Omental fat pad (tissue), 4 donors: Measurements from ENCODE around the gene ABCA9. TPM values are rescaled to one million over a fixed set of nuclear protein-coding genes. Genes with fewer than 3 reads are reported as not detected.

Experiments used
- ATAC-seq: fragments of 150-250 bp; one replicate; pipeline ENCODE4 v1.9.1; 2016; ENCODE audit warnings: mild to moderate bottlenecking, moderate library complexity; ENCODE audit not compliant: low FRiP score
- DNase-seq: peaks from one replicate; pipeline ENCODE4 v3.0.0-alpha.2; 2019; ENCODE audit warnings: low spot score
- total RNA-seq, 4 donors: library from RNA; depleted of rRNA; stranded (reverse); fragments of >200 nt; gene quantifications; one replicate each; pipeline ENCODE4 v1.1.0, GENCODE V29; 2016
- TF ChIP-seq, protein P1 (sequence below), 3 donors: fragments of 450-650 bp; IDR thresholded peaks; one replicate each; pipeline ENCODE4 v1.5.1; 2016 to 2017; ENCODE audit warnings: antibody characterized with exemption in 3 of 3, mild to moderate bottlenecking in 3 of 3, moderate library complexity in 2 of 3

ABCA9 gene
- total RNA-seq, 4 donors from 2014 or later = 19.2 to 216 (median 85.8) TPM

DNA sequence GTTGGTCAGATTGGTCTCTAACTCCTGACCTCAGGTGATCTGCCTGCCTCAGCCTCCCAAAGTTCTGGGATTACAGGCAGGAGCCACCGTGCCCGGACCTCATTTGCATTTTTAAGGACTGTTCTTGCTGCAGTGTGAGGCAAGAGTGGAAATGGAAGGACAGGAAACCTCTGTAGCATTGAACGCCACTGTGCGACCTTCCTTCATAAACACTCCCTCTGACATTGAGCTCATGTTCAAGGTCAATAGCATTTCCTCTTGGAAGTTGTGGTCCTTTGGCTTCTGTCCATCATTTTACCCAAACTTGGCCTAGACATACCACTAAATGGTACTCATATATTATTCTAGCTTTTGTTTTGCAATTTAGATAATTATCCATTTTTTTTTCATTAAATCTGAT is 72.8 kb downstream of the ABCA9 start:
- ATAC-seq (no peak), DNase-seq (no peak)
- TF ChIP-seq, protein P1, sequence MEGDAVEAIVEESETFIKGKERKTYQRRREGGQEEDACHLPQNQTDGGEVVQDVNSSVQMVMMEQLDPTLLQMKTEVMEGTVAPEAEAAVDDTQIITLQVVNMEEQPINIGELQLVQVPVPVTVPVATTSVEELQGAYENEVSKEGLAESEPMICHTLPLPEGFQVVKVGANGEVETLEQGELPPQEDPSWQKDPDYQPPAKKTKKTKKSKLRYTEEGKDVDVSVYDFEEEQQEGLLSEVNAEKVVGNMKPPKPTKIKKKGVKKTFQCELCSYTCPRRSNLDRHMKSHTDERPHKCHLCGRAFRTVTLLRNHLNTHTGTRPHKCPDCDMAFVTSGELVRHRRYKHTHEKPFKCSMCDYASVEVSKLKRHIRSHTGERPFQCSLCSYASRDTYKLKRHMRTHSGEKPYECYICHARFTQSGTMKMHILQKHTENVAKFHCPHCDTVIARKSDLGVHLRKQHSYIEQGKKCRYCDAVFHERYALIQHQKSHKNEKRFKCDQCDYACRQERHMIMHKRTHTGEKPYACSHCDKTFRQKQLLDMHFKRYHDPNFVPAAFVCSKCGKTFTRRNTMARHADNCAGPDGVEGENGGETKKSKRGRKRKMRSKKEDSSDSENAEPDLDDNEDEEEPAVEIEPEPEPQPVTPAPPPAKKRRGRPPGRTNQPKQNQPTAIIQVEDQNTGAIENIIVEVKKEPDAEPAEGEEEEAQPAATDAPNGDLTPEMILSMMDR (IDR thresholded peaks at IDR 0.05) = no peak

DNA sequence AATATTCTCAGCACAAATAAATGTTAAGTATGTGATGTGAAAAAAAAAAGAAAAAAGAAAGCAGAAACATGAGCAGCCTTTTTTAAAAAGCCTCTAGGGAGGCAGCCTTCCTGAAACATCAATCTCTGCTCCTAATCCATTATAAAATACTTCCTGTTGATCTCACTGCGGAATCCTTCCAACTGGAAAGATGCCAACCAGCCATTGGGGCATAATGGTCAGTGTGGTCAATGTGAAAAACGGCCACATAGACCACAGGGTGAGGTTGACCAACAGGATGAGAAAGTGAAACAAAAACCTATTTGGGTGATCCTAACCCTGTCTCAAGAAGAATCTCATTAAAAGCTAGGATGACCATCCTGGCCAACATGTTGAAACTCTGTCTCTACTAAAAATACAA is 79.4 kb downstream of the ABCA9 start:
- no peak for ATAC-seq
- TF ChIP-seq, protein P1 (IDR thresholded peaks at IDR 0.05) = no peak
- no peak for DNase-seq

DNA sequence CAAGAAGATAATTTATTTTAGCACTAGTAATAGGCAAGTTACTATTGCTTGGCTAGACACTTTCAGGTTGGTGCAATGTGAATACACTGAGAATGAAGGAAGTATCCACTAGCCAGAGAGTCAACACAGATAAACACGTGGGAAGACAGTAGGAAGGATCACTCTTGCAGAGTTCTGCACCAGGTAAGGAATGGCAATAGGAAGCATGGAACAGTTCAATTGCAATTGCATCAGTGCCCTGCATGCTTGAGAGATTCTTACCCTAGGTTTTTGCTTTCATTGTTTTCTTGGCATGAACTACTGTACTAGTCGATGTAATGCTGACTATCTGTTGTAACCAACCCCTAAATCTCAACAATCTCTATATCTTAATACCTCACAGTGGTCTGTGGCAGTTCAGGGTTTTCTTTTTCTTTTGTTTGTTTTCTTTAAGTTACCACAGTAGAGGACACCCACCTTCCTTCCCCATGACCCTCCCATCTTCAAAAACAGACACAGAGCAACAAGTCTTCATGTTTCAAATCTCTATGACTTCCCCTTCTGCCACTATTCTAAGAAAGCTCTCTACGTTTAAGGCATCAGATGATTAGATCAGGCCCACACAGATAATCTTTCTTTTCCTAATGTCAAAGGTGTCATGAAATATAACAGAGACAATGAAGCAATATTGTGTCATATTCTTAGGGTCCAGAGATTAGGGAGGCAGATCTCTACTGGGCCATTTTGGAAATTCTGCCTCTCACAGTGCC is 87.5 kb downstream of the ABCA9 start:
- ATAC-seq (no peak), DNase-seq (no peak)
- TF ChIP-seq, protein P1 (IDR thresholded peaks at IDR 0.05) = no peak

DNA sequence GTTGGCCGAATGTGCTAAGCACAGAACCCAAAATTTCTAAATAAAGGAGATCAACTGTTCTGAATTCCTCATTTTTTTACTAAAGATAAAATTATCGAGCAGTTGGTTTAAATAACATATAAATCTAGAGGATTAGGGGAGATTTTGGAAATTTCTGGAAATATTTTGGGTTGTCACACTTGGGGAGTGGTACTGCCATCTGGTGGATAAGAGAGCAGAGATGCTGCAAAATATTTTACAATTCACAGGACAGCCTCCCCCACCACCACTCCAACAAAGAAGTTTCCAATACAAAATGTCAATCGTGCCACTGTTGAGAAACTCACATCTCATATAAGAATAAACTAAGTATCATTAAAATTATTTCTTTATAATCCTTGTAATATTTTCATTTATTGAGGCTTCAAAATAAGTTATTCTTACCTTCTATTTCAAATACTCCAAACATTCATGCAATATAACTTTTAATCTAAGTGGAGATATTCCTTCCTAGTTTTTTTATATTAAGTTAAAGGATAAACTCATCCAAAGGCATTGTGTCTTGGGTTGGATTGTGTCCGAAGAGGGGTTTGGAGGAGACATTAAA is 88.5 kb downstream of the ABCA9 start:
- TF ChIP-seq, protein P1 (IDR thresholded peaks at IDR 0.05) = no peak
- no peak for DNase-seq
- no peak for ATAC-seq

DNA sequence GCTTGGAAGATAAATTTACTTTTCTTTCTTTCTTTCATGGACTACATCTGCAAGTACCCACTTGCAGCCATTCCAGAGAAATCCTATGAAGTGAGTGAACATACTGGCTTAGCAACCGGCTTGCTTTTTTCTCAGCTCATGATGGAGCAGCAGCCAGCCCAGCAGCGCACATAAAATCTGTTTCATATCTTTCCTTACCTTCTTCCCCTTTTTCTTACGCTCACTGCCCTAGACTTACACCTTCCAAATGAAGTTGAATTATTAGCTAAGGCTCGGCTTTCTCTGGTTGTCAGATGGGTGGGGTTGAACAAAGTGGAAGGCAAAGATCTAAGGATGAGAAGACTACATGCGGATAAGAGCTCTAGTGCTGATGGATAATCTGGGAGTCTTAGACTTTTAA is 91.6 kb downstream of the ABCA9 start:
- TF ChIP-seq, protein P1 (IDR thresholded peaks at IDR 0.05) = no peak
- DNase-seq (no peak), ATAC-seq (no peak)

DNA sequence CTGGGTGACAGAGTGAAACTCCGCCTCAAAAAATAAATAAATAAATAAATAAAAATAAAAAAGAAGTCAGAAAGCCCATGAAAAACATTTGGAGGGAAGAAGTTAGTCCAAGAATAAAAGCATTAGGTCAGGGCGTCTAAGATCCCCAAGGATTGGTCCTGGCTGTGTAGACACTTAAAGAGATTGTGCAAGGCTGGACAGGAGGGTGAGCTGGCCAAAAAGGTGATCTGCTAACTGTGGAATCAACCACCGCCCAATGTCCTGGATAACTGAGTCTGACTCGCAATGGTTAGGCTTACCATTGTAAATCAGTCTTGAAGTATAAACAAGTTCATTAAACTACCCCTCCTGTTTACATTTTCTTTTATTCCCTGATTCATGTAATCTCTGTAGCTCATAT is 96.8 kb downstream of the ABCA9 start:
- TF ChIP-seq, protein P1 (IDR thresholded peaks at IDR 0.05) = no peak
- ATAC-seq = no peak
- DNase-seq = no peak
